HepG2 (cell line): ENCODE data around the gene ASTN2.

ENCODE experiments used
- SNAPC4 ChIP-seq: sonication (generic); formaldehyde crosslinking; IDR thresholded peaks from 2 replicates; pipeline ENCODE4 v1.4.0; 2020; ENCODE audit warnings: mild to moderate bottlenecking, missing genetic modification reagents
- SP1 ChIP-seq, 2 experiments: fragments of 450-650 bp in 1 of 2; sonication (generic) in 1 of 2; formaldehyde crosslinking in 1 of 2; IDR thresholded peaks; 2 replicates each; pipeline versions ENCODE4 v1.4.0 to v1.6.1; 2016 to 2020; ENCODE audit warnings: missing genetic modification reagents in 1 of 2
- ZBTB33 ChIP-seq: sonication (generic); formaldehyde crosslinking; IDR thresholded peaks from 2 replicates; pipeline ENCODE4 v1.4.0; 2020; ENCODE audit warnings: missing genetic modification reagents
- ZNF33A ChIP-seq: sonication (generic); formaldehyde crosslinking; IDR thresholded peaks from 2 replicates; pipeline ENCODE4 v1.5.1; 2020; ENCODE audit warnings: missing genetic modification reagents, mild to moderate bottlenecking, moderate library complexity, borderline replicate concordance
- ZNF83 ChIP-seq: sonication (generic); formaldehyde crosslinking; IDR thresholded peaks from 2 replicates; pipeline ENCODE4 v1.4.0; 2020; ENCODE audit warnings: missing genetic modification reagents, mild to moderate bottlenecking, borderline replicate concordance
- ZSCAN12 ChIP-seq: sonication (generic); formaldehyde crosslinking; IDR thresholded peaks from 2 replicates; pipeline ENCODE4 v1.9.0; 2021; ENCODE audit warnings: mild to moderate bottlenecking, missing genetic modification reagents

GRCh38 chr9:116390303-116391228 is 1024.3 kb downstream of the ASTN2 start:
- no peak for TF ChIP-seq ZNF83 (CRISPR knock-in tag)
- TF ChIP-seq ZSCAN12 (CRISPR knock-in tag) = no peak
- no peak for TF ChIP-seq SP1 (IDR thresholded peaks at IDR 0.05)
- no peak for TF ChIP-seq SP1 (CRISPR knock-in tag; IDR thresholded peaks at IDR 0.05)
- no peak for TF ChIP-seq ZNF33A (CRISPR knock-in tag)
- TF ChIP-seq SNAPC4 (CRISPR knock-in tag) = no peak
- TF ChIP-seq ZBTB33 = no peak
